ENCODE results near the gene MSTO1. TPM values are rescaled to one million over a fixed set of nuclear protein-coding genes. Genes with fewer than 3 reads are reported as not detected.
"Not testable (repeated sequence)": the region's sequence is repeated elsewhere in the genome, so short reads cannot be mapped to it uniquely, and the experiment has no call there.

Gene MSTO1
- total RNA-seq, 4 donors from 2014 or later = 6.8 to 52.0 (median 26.7) TPM

DNA sequence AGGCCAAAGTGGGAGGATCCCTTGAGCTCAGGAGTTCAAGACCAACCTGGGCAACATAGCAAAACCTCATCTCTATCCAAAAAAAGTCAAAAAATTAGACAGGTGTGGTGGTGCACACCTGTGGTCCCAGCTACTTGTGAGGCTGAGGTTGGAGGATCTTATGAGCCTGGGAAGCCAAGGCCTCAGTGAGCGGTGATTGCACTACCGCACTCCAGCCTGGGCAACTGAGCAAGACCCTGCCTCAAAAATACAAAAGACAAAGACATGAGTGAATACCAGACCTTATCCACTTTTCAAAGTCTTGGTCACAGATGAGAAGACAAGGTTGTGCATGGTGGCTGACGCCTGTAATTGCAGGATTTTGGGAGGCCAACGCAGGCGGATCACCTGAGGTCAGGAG, 13.2 kb upstream of the MSTO1 start:
- Histone ChIP-seq H3K4me1 (no peaks in the 10 kb centered on the region), H3K36me3 (no peaks in the 10 kb centered on the region), H3K4me3 (no peak overlapping the region), H3K9me3 (no peaks in the 10 kb centered on the region), H3K27ac (no peak overlapping the region), H3K27me3 (no peaks in the 10 kb centered on the region)
- no peak for DNase-seq
- TF ChIP-seq, protein P1, sequence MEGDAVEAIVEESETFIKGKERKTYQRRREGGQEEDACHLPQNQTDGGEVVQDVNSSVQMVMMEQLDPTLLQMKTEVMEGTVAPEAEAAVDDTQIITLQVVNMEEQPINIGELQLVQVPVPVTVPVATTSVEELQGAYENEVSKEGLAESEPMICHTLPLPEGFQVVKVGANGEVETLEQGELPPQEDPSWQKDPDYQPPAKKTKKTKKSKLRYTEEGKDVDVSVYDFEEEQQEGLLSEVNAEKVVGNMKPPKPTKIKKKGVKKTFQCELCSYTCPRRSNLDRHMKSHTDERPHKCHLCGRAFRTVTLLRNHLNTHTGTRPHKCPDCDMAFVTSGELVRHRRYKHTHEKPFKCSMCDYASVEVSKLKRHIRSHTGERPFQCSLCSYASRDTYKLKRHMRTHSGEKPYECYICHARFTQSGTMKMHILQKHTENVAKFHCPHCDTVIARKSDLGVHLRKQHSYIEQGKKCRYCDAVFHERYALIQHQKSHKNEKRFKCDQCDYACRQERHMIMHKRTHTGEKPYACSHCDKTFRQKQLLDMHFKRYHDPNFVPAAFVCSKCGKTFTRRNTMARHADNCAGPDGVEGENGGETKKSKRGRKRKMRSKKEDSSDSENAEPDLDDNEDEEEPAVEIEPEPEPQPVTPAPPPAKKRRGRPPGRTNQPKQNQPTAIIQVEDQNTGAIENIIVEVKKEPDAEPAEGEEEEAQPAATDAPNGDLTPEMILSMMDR (IDR thresholded peaks at IDR 0.05) = no peak
- no peak for TF ChIP-seq POLR2A (IDR thresholded peaks at IDR 0.05)

DNA sequence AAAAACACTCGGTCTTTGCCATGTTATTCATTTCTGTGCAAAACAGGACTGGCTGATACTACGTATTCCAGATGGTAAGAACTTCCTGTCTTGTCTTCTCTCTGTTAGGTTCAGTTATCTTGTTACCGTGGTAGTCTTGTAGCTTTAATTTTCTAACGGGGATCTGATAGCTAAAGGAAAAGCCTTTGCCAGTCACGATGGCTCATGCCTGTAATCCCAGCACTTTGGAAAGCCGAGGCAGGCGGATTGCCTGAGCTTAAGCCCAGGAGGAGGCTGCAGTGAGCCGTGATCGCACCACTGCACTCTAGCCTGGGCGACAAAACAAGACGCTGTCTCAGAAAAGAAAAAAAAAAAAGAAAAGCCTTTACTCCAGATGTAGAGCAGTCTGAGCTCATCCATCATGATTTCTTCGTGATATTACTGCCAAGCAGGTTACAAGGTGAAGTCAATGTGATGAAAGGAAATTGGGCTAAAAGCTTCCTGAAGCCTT, 11.1 kb upstream of the MSTO1 start:
- no peak overlapping the region for H3K27ac ChIP-seq
- no peaks in the 10 kb centered on the region for H3K9me3 ChIP-seq
- no peaks in the 10 kb centered on the region for H3K36me3 ChIP-seq
- H3K27me3 ChIP-seq = no peaks in the 10 kb centered on the region
- TF ChIP-seq, protein P1 (IDR thresholded peaks at IDR 0.05) = no peak
- TF ChIP-seq POLR2A (IDR thresholded peaks at IDR 0.05) = no peak
- H3K4me1 ChIP-seq = no peaks in the 10 kb centered on the region
- DNase-seq = no peak
- H3K4me3 ChIP-seq = peak overlapping the region in 1 of 4 donors; percentile 3

DNA sequence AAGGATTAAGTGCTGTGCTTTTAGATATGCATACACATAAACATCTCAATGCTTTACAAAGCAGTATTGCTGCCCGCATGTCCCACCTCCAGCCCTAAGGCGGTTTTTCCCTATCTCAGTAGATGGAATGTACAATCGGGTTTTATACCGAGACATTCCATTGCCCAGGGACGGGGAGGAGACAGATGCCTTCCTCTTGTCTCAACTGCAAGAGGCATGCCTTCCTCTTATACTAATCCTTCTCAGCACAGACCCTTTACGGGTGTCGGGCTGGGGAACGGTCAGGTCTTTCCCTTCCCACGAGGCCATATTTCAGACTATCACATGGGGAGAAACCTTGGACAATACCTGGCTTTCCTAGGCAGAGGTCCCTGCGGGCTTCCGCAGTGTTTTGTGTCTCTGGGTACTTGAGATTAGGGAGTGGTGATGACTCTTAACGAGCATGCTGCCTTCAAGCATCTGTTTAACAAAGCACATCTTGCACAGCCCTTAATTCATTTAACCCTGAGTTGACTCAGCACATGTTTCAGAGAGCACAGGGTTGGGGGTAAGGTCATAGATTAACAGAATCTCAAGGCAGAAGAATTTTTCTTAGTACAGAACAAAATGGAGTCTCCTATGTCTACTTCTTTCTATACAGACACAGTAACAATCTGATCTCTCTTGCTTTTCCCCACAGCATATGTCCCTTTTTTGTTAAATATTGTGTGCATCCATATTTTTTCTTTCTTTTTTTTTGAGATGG, 10.0 kb upstream of the MSTO1 start:
- H3K27me3 ChIP-seq, DNase-seq, H3K9me3 ChIP-seq, H3K4me3 ChIP-seq, H3K36me3 ChIP-seq, H3K27ac ChIP-seq, H3K4me1 ChIP-seq: not testable (repeated sequence)

DNA sequence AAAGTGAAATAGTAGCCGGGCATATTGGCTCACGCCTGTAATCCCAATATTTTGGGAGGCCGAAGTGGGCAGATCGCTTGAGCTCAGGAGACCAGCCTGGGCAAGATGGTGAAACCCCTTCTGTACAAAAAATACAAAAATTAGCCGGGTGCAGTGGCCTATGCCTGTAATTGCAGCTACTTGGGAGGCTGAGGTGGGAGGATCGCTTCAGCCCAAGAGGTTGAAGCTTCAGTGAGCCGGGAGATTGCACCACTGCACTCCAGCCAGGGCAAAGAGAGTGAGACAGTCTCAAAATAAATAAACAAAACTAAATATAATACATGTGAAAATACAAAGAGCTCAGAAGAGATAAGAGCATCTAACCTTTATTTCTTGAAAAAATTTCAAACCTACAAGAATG, 2.3 kb upstream of the MSTO1 start:
- DNase-seq = peak in 2 of 3 donors; percentile 3 to 41
- TF ChIP-seq, protein P1 (IDR thresholded peaks at IDR 0.05) = no peak
- no peak for TF ChIP-seq POLR2A (IDR thresholded peaks at IDR 0.05)
- H3K4me3 ChIP-seq = no peak overlapping the region
- H3K9me3 ChIP-seq = no peaks in the 10 kb centered on the region
- no peak overlapping the region for H3K27ac ChIP-seq
- H3K27me3 ChIP-seq = no peaks in the 10 kb centered on the region
- H3K36me3 ChIP-seq = peaks cover 0 to 2% (median 0%) of the 10 kb centered on the region in 3 donors
- peaks cover 0 to 3% (median 0%) of the 10 kb centered on the region in 4 donors for H3K4me1 ChIP-seq

DNA sequence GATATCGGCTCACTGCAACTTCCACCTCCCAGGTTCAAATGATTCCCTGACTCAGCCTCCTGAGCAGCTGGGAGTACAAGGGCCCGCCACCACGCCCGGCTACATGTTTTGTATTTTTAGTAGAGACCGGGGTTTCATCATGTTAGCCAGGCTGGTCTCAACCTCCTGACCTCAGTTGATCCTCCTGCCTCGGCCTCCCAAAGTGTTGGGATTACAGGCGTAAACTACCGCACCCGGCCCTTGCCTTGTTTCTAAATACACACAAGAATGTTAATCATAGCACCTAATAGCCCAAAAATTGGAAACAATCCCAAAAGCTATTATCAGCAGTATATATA, 1.2 kb upstream of the MSTO1 start:
- TF ChIP-seq POLR2A (IDR thresholded peaks at IDR 0.05) = no peak
- TF ChIP-seq, protein P1 (IDR thresholded peaks at IDR 0.05) = no peak
- H3K27me3 ChIP-seq = no peaks in the 10 kb centered on the region
- no peaks in the 10 kb centered on the region for H3K9me3 ChIP-seq
- peaks cover 0 to 3% (median 0%) of the 10 kb centered on the region in 4 donors for H3K4me1 ChIP-seq
- DNase-seq = peak in 2 of 3 donors; percentile 43 to 44
- H3K36me3 ChIP-seq = peaks cover 0 to 8% (median 0%) of the 10 kb centered on the region in 3 donors
- H3K4me3 ChIP-seq = no peak overlapping the region
- H3K27ac ChIP-seq = no peak overlapping the region

DNA sequence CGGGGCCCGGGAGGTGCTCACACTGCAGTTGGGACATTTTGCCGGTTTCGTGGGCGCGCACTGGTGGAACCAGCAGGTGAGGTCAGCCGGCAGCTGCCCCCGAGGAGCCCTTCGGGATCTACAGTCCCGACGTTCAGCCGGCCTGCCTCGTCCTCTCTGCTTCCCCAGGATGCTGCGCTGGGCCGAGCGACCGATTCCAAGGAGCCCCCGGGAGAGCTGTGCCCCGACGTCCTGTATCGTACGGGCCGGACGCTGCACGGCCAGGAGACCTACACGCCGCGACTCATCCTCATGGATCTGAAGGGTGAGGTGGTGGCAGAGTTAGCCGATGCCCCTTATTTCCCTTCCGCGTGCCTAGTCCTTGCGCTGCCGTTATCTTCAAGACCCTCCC, 234 bp downstream of the MSTO1 start:
- Histone ChIP-seq H3K27ac (peak overlapping the region in 1 of 4 donors; percentile 48), H3K4me3 (peak overlapping the region; percentile 52 to 88 (median 64))
- not testable (repeated sequence) for H3K27me3 ChIP-seq, H3K36me3 ChIP-seq, H3K4me1 ChIP-seq, DNase-seq, H3K9me3 ChIP-seq

DNA sequence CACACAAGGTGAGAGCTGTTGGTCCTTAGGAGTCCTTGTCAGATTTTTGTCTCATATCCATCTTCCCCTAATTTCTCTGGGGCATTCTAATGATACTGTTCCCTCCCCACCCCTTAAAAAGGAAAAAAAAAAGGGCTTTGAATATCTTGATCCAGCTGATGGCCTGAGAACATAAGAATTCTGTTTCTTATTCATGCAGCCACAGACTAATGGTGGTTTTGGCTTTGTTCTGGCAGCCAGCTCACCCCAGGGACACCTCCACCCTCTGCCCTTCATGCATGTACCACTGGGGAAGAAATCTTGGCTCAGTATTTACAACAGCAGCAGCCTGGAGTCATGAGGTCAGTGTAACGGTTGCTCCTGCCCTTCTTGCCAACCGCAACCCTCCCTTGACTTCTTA, 3.2 kb downstream of the MSTO1 start:
- H3K27ac ChIP-seq, H3K4me3 ChIP-seq, H3K27me3 ChIP-seq, H3K9me3 ChIP-seq, H3K4me1 ChIP-seq, H3K36me3 ChIP-seq: not testable (repeated sequence)
- peak in 1 of 3 donors; percentile 1 for DNase-seq

All from Peyer's patch (tissue), 4 donors.